ENCODE data around the gene KCNMB1. TPM values are rescaled to one million over a fixed set of nuclear protein-coding genes. Genes with fewer than 3 reads are reported as not detected.

KCNMB1 gene
- polyA plus RNA-seq, 1 donor from 2014 or later = not detected

GRCh38 chr5:170361616-170362015 is 27.6 kb downstream of the KCNMB1 start:
- H3K9ac ChIP-seq (ENCODE audit: low read length) = no peak overlapping the region
- H2AFZ ChIP-seq (ENCODE audit: low read depth, low read length) = no peak overlapping the region
- H3K4me2 ChIP-seq (ENCODE audit: low read length) = no peak overlapping the region
- no peak overlapping the region for H3K4me3 ChIP-seq (ENCODE audit: low read length)
- no peaks in the 10 kb centered on the region for H3F3A ChIP-seq (ENCODE audit: insufficient read depth, low read length, poor library complexity, severe bottlenecking)
- H3K9me3 ChIP-seq (ENCODE audit: low read length) = no peaks in the 10 kb centered on the region
- H3K27ac ChIP-seq (ENCODE audit: low read length) = no peak overlapping the region
- H3K9me2 ChIP-seq (ENCODE audit: insufficient read depth, low read length) = no peaks in the 10 kb centered on the region
- no peaks in the 10 kb centered on the region for H4K20me1 ChIP-seq (ENCODE audit: insufficient read depth)
- no peaks in the 10 kb centered on the region for H3K36me3 ChIP-seq (ENCODE audit: insufficient read depth, low read length)
- H3K27me3 ChIP-seq (ENCODE audit: insufficient read depth, low read depth, low read length) = no peaks in the 10 kb centered on the region
- TF ChIP-seq TAF1 (IDR thresholded peaks at IDR 0.05; ENCODE audit: low read depth) (no peak), RAD21 (conservative IDR thresholded peaks at IDR 0.05) (no peak), CTCF (IDR thresholded peaks at IDR 0.05; ENCODE audit: poor library complexity, severe bottlenecking) (no peak), MXI1 (conservative IDR thresholded peaks at IDR 0.05; ENCODE audit: poor library complexity, severe bottlenecking) (no peak), REST (IDR thresholded peaks at IDR 0.05; ENCODE audit: borderline replicate concordance) (no peak), POLR2AphosphoS5 (IDR thresholded peaks at IDR 0.05) (no peak), SMC3 (conservative IDR thresholded peaks at IDR 0.05; ENCODE audit: poor library complexity) (no peak), EP300 (conservative IDR thresholded peaks at IDR 0.05; ENCODE audit: poor library complexity, severe bottlenecking) (no peak), EZH2 (IDR thresholded peaks at IDR 0.05; ENCODE audit: borderline replicate concordance, insufficient read depth, low read length, poor library complexity, severe bottlenecking) (no peak)
- H3K79me2 ChIP-seq (replicated peaks; ENCODE audit: insufficient read depth, low read length) = no peaks in the 10 kb centered on the region

GRCh38 chr5:170361116-170361515 is 28.1 kb downstream of the KCNMB1 start:
- H3K27ac ChIP-seq (ENCODE audit: low read length) = no peak overlapping the region
- TF ChIP-seq EZH2 (IDR thresholded peaks at IDR 0.05; ENCODE audit: borderline replicate concordance, insufficient read depth, low read length, poor library complexity, severe bottlenecking) = no peak
- TF ChIP-seq MXI1 (conservative IDR thresholded peaks at IDR 0.05; ENCODE audit: poor library complexity, severe bottlenecking) = no peak
- no peak for TF ChIP-seq EP300 (conservative IDR thresholded peaks at IDR 0.05; ENCODE audit: poor library complexity, severe bottlenecking)
- no peak for TF ChIP-seq REST (IDR thresholded peaks at IDR 0.05; ENCODE audit: borderline replicate concordance)
- TF ChIP-seq POLR2AphosphoS5 (IDR thresholded peaks at IDR 0.05) = no peak
- no peak for TF ChIP-seq SMC3 (conservative IDR thresholded peaks at IDR 0.05; ENCODE audit: poor library complexity)
- TF ChIP-seq TAF1 (IDR thresholded peaks at IDR 0.05; ENCODE audit: low read depth) = no peak
- TF ChIP-seq RAD21 (conservative IDR thresholded peaks at IDR 0.05) = no peak
- TF ChIP-seq CTCF (IDR thresholded peaks at IDR 0.05; ENCODE audit: poor library complexity, severe bottlenecking) = no peak
- H3K4me3 ChIP-seq (ENCODE audit: low read length) = no peak overlapping the region
- H3K4me2 ChIP-seq (ENCODE audit: low read length) = no peak overlapping the region
- no peaks in the 10 kb centered on the region for H3K9me2 ChIP-seq (ENCODE audit: insufficient read depth, low read length)
- no peaks in the 10 kb centered on the region for H3K9me3 ChIP-seq (ENCODE audit: low read length)
- no peaks in the 10 kb centered on the region for H3K27me3 ChIP-seq (ENCODE audit: insufficient read depth, low read depth, low read length)
- H3F3A ChIP-seq (ENCODE audit: insufficient read depth, low read length, poor library complexity, severe bottlenecking) = no peaks in the 10 kb centered on the region
- no peak overlapping the region for H2AFZ ChIP-seq (ENCODE audit: low read depth, low read length)
- H3K36me3 ChIP-seq (ENCODE audit: insufficient read depth, low read length) = no peaks in the 10 kb centered on the region
- H4K20me1 ChIP-seq (ENCODE audit: insufficient read depth) = no peaks in the 10 kb centered on the region
- no peak overlapping the region for H3K9ac ChIP-seq (ENCODE audit: low read length)
- no peaks in the 10 kb centered on the region for H3K79me2 ChIP-seq (replicated peaks; ENCODE audit: insufficient read depth, low read length)
